HCT116 (cell line): ENCODE measurements around the gene FBXL5. TPM values are rescaled to one million over a fixed set of nuclear protein-coding genes. Genes with fewer than 3 reads are reported as not detected.

Experiments
- ATAC-seq: fragments of 200-7000 bp; cut with Tn5 transposase; 2 replicates; pipeline ENCODE4 v1.9.1; 2020; ENCODE audit warnings: mild to moderate bottlenecking, moderate library complexity
- BruUV-seq: library from RNA; stranded (reverse); fragments of 400-500 nt; replicated peaks from 2 replicates; lab custom pipeline; 2021; lab: Mats Ljungman, UMichigan
- CTCF ChIA-PET: fragments of 300-600 bp; sonication (Branson Sonifier 250); formaldehyde crosslinking; loops from one replicate; lab custom pipeline; 2021; ENCODE audit warnings: antibody characterized with exemption; lab: Charles Lee
- POLR2A ChIA-PET: fragments of 300-600, 350-600 bp; sonication (Branson Sonifier 250); formaldehyde crosslinking; loops from one replicate; lab custom pipeline; 2021; ENCODE audit warnings: antibody characterized with exemption; lab: Charles Lee
- RAD21 ChIA-PET, 2 experiments: fragments of 300-600 bp; sonication (Branson Sonifier 250); formaldehyde crosslinking; loops; one replicate each; lab custom pipeline; 2023; ENCODE audit warnings: low total read pairs in 2 of 2; ENCODE audit not compliant: uncharacterized antibody in 2 of 2, unreplicated experiment in 2 of 2, low non-redundant PET in 1 of 2; lab: Charles Lee
- DNase-seq: peaks from one replicate; pipeline ENCODE4 v3.0.0-alpha.2; 2010; ENCODE audit warnings: low read depth, low spot score
- H2AFZ ChIP-seq: fragments of 200-600 bp; shearing (Covaris generic), sonication (generic); 2 replicates; pipeline ENCODE4 v1.6.1; 2017; ENCODE audit warnings: low read depth, mixed run types, mixed read lengths, antibody characterized with exemption, low read length; ENCODE audit not compliant: poor library complexity, severe bottlenecking
- H3K27ac ChIP-seq: 2 replicates; pipeline ENCODE4 v1.5.1; 2012; ENCODE audit warnings: low read depth, low read length
- H3K27me3 ChIP-seq: fragments of 200-600 bp; sonication (generic); 2 replicates; pipeline ENCODE4 v1.6.1; 2016; ENCODE audit warnings: mixed run types, low read length, mixed read lengths; ENCODE audit not compliant: insufficient read depth
- H3K36me3 ChIP-seq, 2 experiments: fragments of 200-500 bp in 1 of 2; fragments of 200-600 bp in 1 of 2; sonication (Bioruptor generic) in 1 of 2; sonication (generic) in 1 of 2; 2 replicates each; pipeline versions ENCODE4 v1.5.1 to v1.6.1; 2014 to 2016; ENCODE audit warnings: low read length in 2 of 2, inconsistent platforms in 1 of 2, mixed read lengths in 1 of 2, mixed run types in 1 of 2; ENCODE audit not compliant: insufficient read depth in 2 of 2, control insufficient read depth in 1 of 2
- H3K4me1 ChIP-seq, 2 experiments: fragments of 200-600 bp in 1 of 2; sonication (generic) in 1 of 2; 2 replicates each; pipeline versions ENCODE4 v1.5.1 to v1.6.1; 2012 to 2017; ENCODE audit warnings: low read length in 2 of 2, inconsistent platforms in 1 of 2, mild to moderate bottlenecking in 1 of 2, mixed read lengths in 1 of 2, mixed run types in 1 of 2, moderate library complexity in 1 of 2; ENCODE audit not compliant: insufficient read depth in 2 of 2, control insufficient read depth in 1 of 2
- H3K4me2 ChIP-seq: fragments of 200-600 bp; sonication (generic); 2 replicates; pipeline ENCODE4 v1.6.1; 2017; ENCODE audit warnings: mixed run types, low read length, mixed read lengths
- H3K4me3 ChIP-seq, 2 experiments: fragments of 200-600 bp in 1 of 2; sonication (generic) in 1 of 2; replicated peaks in 1 of 2; 2 replicates each; pipeline ENCODE4 v1.5.1; 2011 to 2016; ENCODE audit warnings: low read length in 2 of 2, control low read depth in 1 of 2, low read depth in 1 of 2, mild to moderate bottlenecking in 1 of 2, mixed read lengths in 1 of 2, mixed run types in 1 of 2
- H3K79me2 ChIP-seq: fragments of 200-600 bp; sonication (generic); 2 replicates; pipeline ENCODE4 v1.6.1; 2017; ENCODE audit warnings: mild to moderate bottlenecking, mixed run types, low read length, moderate library complexity, mixed read lengths; ENCODE audit not compliant: insufficient read depth
- H3K9ac ChIP-seq: fragments of 200-600 bp; sonication (generic); 2 replicates; pipeline ENCODE4 v1.6.1; 2016; ENCODE audit warnings: low read length, mixed read lengths
- H3K9me2 ChIP-seq: fragments of 200-600 bp; sonication (generic), shearing (Covaris generic); 2 replicates; pipeline ENCODE4 v1.6.1; 2017; ENCODE audit warnings: mixed run types, mild to moderate bottlenecking, moderate library complexity; ENCODE audit not compliant: insufficient read depth
- H3K9me3 ChIP-seq, 2 experiments: fragments of 200-500 bp in 1 of 2; fragments of 200-600 bp in 1 of 2; sonication (Bioruptor generic) in 1 of 2; sonication (generic) in 1 of 2; 2 replicates each; pipeline ENCODE4 v1.6.1; 2014 to 2017; ENCODE audit warnings: low read length in 2 of 2, mixed read lengths in 2 of 2, inconsistent platforms in 1 of 2, low read depth in 1 of 2, mild to moderate bottlenecking in 1 of 2, mixed run types in 1 of 2, moderate library complexity in 1 of 2; ENCODE audit not compliant: control insufficient read depth in 1 of 2, insufficient read depth in 1 of 2
- H4K20me1 ChIP-seq: fragments of 200-600 bp; sonication (generic), shearing (Covaris generic); 2 replicates; pipeline ENCODE4 v1.6.1; 2017; ENCODE audit warnings: mixed run types, mild to moderate bottlenecking, moderate library complexity; ENCODE audit not compliant: insufficient read depth
- ATF3 ChIP-seq: IDR thresholded peaks from 2 replicates; pipeline ENCODE4 v1.6.1; 2012
- EGR1 ChIP-seq: IDR thresholded peaks from 2 replicates; pipeline ENCODE4 v1.6.1; 2012; ENCODE audit warnings: low read depth
- ELF1 ChIP-seq: IDR thresholded peaks from 2 replicates; pipeline ENCODE4 v1.6.1; 2012; ENCODE audit warnings: low read depth, borderline replicate concordance
- EZH2phosphoT487 ChIP-seq: fragments of 200-600 bp; IDR thresholded peaks from 2 replicates; pipeline ENCODE4 v1.6.1; 2018; ENCODE audit warnings: antibody characterized with exemption, borderline replicate concordance
- JUND ChIP-seq: IDR thresholded peaks from 2 replicates; pipeline ENCODE4 v1.6.1; 2012
- POLR2A ChIP-seq: IDR thresholded peaks from 2 replicates; pipeline ENCODE4 v1.7.0; 2011; ENCODE audit warnings: borderline replicate concordance; ENCODE audit not compliant: insufficient read depth, insufficient read length; ENCODE audit errors: extremely low read depth
- RAD21 ChIP-seq: IDR thresholded peaks from 2 replicates; pipeline ENCODE4 v1.6.1; 2012; ENCODE audit warnings: low read depth, mild to moderate bottlenecking
- REST ChIP-seq: IDR thresholded peaks from 2 replicates; pipeline ENCODE4 v1.6.1; 2012; ENCODE audit warnings: low read depth
- SP1 ChIP-seq: IDR thresholded peaks from 2 replicates; pipeline ENCODE4 v1.6.1; 2012; ENCODE audit warnings: low read depth
- ZNF274 ChIP-seq: fragments of 200-500 bp; sonication (Bioruptor generic); IDR thresholded peaks from 2 replicates; pipeline ENCODE4 v1.6.1; 2014; ENCODE audit warnings: mild to moderate bottlenecking, low read depth, low read length, inconsistent platforms
- intact Hi-C: fragments of 100-400 bp; cut with micrococcal nuclease; formaldehyde crosslinking; loops from 2 replicates; pipeline ENCODE4 v1.10.0; 2022
- total RNA-seq: library from RNA; stranded (reverse); gene quantifications from one replicate; pipeline ENCODE4 v1.2.1, GENCODE V29; 2021; ENCODE audit not compliant: unreplicated experiment
- TF ChIP-seq, protein P1 (sequence below): IDR thresholded peaks from 2 replicates; pipeline ENCODE4 v1.6.1; 2011; ENCODE audit warnings: mild to moderate bottlenecking, low read length, moderate library complexity; ENCODE audit not compliant: insufficient replicate concordance; ENCODE audit errors: extremely low read depth
- TF ChIP-seq, protein P2 (sequence below): IDR thresholded peaks from 2 replicates; pipeline ENCODE4 v1.6.1; 2012

Gene FBXL5
- total RNA-seq, 1 experiment from 2014 or later = 20.6 TPM

GRCh38 chr4:15605537-15605936 lies 49.6 kb downstream of the FBXL5 start:
- no peak overlapping the region for H3K27ac ChIP-seq
- no peak for DNase-seq
- BruUV-seq = no TSS peak
- no peaks in the 10 kb centered on the region for H3K4me1 ChIP-seq
- H3K9ac ChIP-seq = no peak overlapping the region
- no peak overlapping the region for H2AFZ ChIP-seq
- no peaks in the 10 kb centered on the region for H3K9me3 ChIP-seq
- H4K20me1 ChIP-seq = no peaks in the 10 kb centered on the region
- no peaks in the 10 kb centered on the region for H3K36me3 ChIP-seq
- no peaks in the 10 kb centered on the region for H3K79me2 ChIP-seq
- RAD21 ChIA-PET = no interaction called here
- CTCF ChIA-PET = no interaction called here
- TF ChIP-seq EGR1 (no peak), ZNF274 (no peak), ATF3 (no peak), ELF1 (no peak), POLR2A (no peak), EZH2phosphoT487 (no peak), RAD21 (no peak), REST (no peak), JUND (no peak), SP1 (no peak)
- TF ChIP-seq, protein P1, sequence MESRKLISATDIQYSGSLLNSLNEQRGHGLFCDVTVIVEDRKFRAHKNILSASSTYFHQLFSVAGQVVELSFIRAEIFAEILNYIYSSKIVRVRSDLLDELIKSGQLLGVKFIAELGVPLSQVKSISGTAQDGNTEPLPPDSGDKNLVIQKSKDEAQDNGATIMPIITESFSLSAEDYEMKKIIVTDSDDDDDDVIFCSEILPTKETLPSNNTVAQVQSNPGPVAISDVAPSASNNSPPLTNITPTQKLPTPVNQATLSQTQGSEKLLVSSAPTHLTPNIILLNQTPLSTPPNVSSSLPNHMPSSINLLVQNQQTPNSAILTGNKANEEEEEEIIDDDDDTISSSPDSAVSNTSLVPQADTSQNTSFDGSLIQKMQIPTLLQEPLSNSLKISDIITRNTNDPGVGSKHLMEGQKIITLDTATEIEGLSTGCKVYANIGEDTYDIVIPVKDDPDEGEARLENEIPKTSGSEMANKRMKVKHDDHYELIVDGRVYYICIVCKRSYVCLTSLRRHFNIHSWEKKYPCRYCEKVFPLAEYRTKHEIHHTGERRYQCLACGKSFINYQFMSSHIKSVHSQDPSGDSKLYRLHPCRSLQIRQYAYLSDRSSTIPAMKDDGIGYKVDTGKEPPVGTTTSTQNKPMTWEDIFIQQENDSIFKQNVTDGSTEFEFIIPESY = no peak
- TF ChIP-seq, protein P2, sequence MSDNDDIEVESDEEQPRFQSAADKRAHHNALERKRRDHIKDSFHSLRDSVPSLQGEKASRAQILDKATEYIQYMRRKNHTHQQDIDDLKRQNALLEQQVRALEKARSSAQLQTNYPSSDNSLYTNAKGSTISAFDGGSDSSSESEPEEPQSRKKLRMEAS = no peak
- H3K4me2 ChIP-seq = no peak overlapping the region
- H3K9me2 ChIP-seq = no peaks in the 10 kb centered on the region
- no peak overlapping the region for H3K4me3 ChIP-seq
- POLR2A ChIA-PET = no interaction called here
- intact Hi-C loops = no loop called here
- ATAC-seq = no peak
- no peaks in the 10 kb centered on the region for H3K27me3 ChIP-seq
